ENCODE results near the gene TFAP2B.

Gene TFAP2B

DNA sequence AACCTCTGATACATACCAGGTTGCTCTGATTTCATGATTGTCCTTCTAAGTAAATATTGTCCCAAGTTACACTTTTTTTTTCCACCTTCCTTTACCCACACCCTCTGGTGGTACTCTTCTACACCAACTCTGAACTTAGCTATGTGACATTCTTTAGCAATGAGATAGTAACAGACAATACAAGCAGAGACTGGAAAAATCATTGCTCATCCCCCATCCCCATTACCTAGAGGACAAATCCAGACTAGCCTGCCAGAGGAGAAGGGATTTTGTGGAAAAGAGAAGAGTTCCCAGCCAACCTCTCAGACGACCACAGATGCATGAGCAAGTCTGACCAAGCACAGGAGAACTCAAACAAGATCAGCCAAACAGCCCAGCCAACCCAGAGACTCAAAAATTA lies 32.8 kb upstream of the TFAP2B start:
- Histone ChIP-seq H3F3A (ENCODE audit: insufficient read depth) (no peaks in the 10 kb centered on the region), H4K20me1 (ENCODE audit: low read depth, low read length) (no peaks in the 10 kb centered on the region), H3K36me3 (ENCODE audit: low read length) (no peaks in the 10 kb centered on the region), H3K9me3 (ENCODE audit: insufficient read depth, low read length) (no peaks in the 10 kb centered on the region), H3K9ac (ENCODE audit: low read length) (no peak overlapping the region), H3K79me2 (ENCODE audit: insufficient read depth, low read length) (no peaks in the 10 kb centered on the region), H3K27me3 (ENCODE audit: low read length) (no peaks in the 10 kb centered on the region), H2AFZ (ENCODE audit: low read depth, low read length, severe bottlenecking) (no peak overlapping the region), H3K4me2 (ENCODE audit: low read depth, low read length, poor library complexity, severe bottlenecking) (no peak overlapping the region), H3K27ac (ENCODE audit: low read depth, low read length) (no peak overlapping the region), H3K4me3 (ENCODE audit: insufficient read depth, low read length, poor library complexity, severe bottlenecking) (no peak overlapping the region), H3K9me2 (replicated peaks; ENCODE audit: insufficient read depth, low read length) (no peaks in the 10 kb centered on the region)
- no peak for TF ChIP-seq EZH2phosphoT487 (conservative IDR thresholded peaks at IDR 0.05; ENCODE audit: low read length)
- TF ChIP-seq, protein P1, sequence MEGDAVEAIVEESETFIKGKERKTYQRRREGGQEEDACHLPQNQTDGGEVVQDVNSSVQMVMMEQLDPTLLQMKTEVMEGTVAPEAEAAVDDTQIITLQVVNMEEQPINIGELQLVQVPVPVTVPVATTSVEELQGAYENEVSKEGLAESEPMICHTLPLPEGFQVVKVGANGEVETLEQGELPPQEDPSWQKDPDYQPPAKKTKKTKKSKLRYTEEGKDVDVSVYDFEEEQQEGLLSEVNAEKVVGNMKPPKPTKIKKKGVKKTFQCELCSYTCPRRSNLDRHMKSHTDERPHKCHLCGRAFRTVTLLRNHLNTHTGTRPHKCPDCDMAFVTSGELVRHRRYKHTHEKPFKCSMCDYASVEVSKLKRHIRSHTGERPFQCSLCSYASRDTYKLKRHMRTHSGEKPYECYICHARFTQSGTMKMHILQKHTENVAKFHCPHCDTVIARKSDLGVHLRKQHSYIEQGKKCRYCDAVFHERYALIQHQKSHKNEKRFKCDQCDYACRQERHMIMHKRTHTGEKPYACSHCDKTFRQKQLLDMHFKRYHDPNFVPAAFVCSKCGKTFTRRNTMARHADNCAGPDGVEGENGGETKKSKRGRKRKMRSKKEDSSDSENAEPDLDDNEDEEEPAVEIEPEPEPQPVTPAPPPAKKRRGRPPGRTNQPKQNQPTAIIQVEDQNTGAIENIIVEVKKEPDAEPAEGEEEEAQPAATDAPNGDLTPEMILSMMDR (IDR thresholded peaks at IDR 0.05; ENCODE audit: insufficient read depth, low read length, poor library complexity, severe bottlenecking), result no peak

DNA sequence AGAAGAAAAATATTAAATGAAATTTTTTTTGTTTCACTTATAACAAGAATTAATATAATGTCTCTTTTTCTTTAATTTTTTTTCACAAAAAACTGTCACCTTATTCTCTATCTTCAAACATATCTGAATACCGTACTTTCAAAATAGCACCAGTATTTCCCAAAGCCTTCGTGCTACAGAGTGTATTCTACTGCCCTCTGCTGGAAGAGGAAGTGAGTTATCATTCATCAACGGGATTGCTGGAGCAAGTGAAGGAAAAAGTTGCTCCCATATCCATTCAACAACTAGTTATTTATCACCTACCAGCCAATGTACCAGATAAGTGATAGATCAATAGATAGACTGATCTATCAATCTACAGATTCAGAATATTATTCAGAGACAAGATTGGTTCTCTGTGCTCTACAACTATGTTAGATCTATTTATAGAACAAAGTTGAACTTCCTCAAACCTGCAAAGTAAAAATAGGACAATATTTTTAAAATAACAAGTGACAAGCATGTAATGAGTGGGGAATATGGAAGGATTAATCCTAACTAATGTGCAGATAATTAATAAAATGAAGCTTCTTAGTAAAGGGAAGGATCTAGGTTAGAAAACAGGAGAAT lies 26.7 kb upstream of the TFAP2B start:
- Histone ChIP-seq H3K79me2 (ENCODE audit: insufficient read depth, low read length) (no peaks in the 10 kb centered on the region), H2AFZ (ENCODE audit: low read depth, low read length, severe bottlenecking) (no peak overlapping the region), H3K9ac (ENCODE audit: low read length) (no peak overlapping the region), H3F3A (ENCODE audit: insufficient read depth) (no peaks in the 10 kb centered on the region), H3K4me2 (ENCODE audit: low read depth, low read length, poor library complexity, severe bottlenecking) (no peak overlapping the region), H3K27me3 (ENCODE audit: low read length) (no peaks in the 10 kb centered on the region; the same call in 1 of the 2 replicates), H3K36me3 (ENCODE audit: low read length) (no peaks in the 10 kb centered on the region), H3K27ac (ENCODE audit: low read depth, low read length) (no peak overlapping the region), H3K4me3 (ENCODE audit: insufficient read depth, low read length, poor library complexity, severe bottlenecking) (no peak overlapping the region), H3K9me2 (replicated peaks; ENCODE audit: insufficient read depth, low read length) (no peaks in the 10 kb centered on the region), H3K9me3 (ENCODE audit: insufficient read depth, low read length) (no peaks in the 10 kb centered on the region), H4K20me1 (ENCODE audit: low read depth, low read length) (no peaks in the 10 kb centered on the region)
- TF ChIP-seq, protein P1 (IDR thresholded peaks at IDR 0.05; ENCODE audit: insufficient read depth, low read length, poor library complexity, severe bottlenecking), result peak; percentile 96
- no peak for TF ChIP-seq EZH2phosphoT487 (conservative IDR thresholded peaks at IDR 0.05; ENCODE audit: low read length)

GRCh38 chr6:50792771-50793170 lies 25.9 kb upstream of the TFAP2B start:
- no peaks in the 10 kb centered on the region for H4K20me1 ChIP-seq (ENCODE audit: low read depth, low read length)
- no peak overlapping the region for H3K4me3 ChIP-seq (ENCODE audit: insufficient read depth, low read length, poor library complexity, severe bottlenecking)
- no peaks in the 10 kb centered on the region for H3K36me3 ChIP-seq (ENCODE audit: low read length)
- H3F3A ChIP-seq (ENCODE audit: insufficient read depth), result no peaks in the 10 kb centered on the region
- no peak overlapping the region for H3K9ac ChIP-seq (ENCODE audit: low read length)
- no peaks in the 10 kb centered on the region for H3K9me2 ChIP-seq (replicated peaks; ENCODE audit: insufficient read depth, low read length)
- no peak overlapping the region for H3K4me2 ChIP-seq (ENCODE audit: low read depth, low read length, poor library complexity, severe bottlenecking)
- no peaks in the 10 kb centered on the region for H3K79me2 ChIP-seq (ENCODE audit: insufficient read depth, low read length)
- TF ChIP-seq, protein P1 (IDR thresholded peaks at IDR 0.05; ENCODE audit: insufficient read depth, low read length, poor library complexity, severe bottlenecking), result no peak
- TF ChIP-seq EZH2phosphoT487 (conservative IDR thresholded peaks at IDR 0.05; ENCODE audit: low read length), result no peak
- no peaks in the 10 kb centered on the region; the same call in 1 of the 2 replicates for H3K27me3 ChIP-seq (ENCODE audit: low read length)
- no peak overlapping the region for H3K27ac ChIP-seq (ENCODE audit: low read depth, low read length)
- no peaks in the 10 kb centered on the region for H3K9me3 ChIP-seq (ENCODE audit: insufficient read depth, low read length)
- no peak overlapping the region for H2AFZ ChIP-seq (ENCODE audit: low read depth, low read length, severe bottlenecking)
